ENCODE measurements around the gene RPL27A. TPM values are rescaled to one million over a fixed set of nuclear protein-coding genes. Genes with fewer than 3 reads are reported as not detected.

The RPL27A gene
- total RNA-seq, 1 donor from 2014 or later, result 710 TPM

GRCh38 chr11:8693010-8693551 lies 10.5 kb downstream of the RPL27A start:
- ATAC-seq (no peak), DNase-seq (ENCODE audit: low spot score) (peak; percentile 23)
- intact Hi-C loops (cut with DNase I), result no loop called here

GRCh38 chr11:8693555-8693954 lies 11.0 kb downstream of the RPL27A start:
- ATAC-seq, result no peak
- peak; percentile 36 for DNase-seq (ENCODE audit: low spot score)
- intact Hi-C loops (cut with DNase I), result no loop called here

GRCh38 chr11:8694137-8694536 lies 11.5 kb downstream of the RPL27A start:
- no peak for ATAC-seq
- intact Hi-C loops (cut with DNase I), result no loop called here
- DNase-seq (ENCODE audit: low spot score), result peak; percentile 18

GRCh38 chr11:8697054-8697453 lies 14.5 kb downstream of the RPL27A start:
- ATAC-seq (no peak), DNase-seq (ENCODE audit: low spot score) (peak; percentile 10)
- intact Hi-C loops (cut with DNase I), result no loop called here

- DNase-seq (ENCODE audit: low spot score) (peak; percentile 40), ATAC-seq (no peak)
- intact Hi-C loops (cut with DNase I), result no loop called here
Measured at GRCh38 chr11:8698379-8698851, 15.8 kb downstream of the RPL27A start.

GRCh38 chr11:8698917-8699441 lies 16.4 kb downstream of the RPL27A start:
- DNase-seq (ENCODE audit: low spot score) (peak; percentile 55), ATAC-seq (no peak)
- intact Hi-C loops (cut with DNase I), result no loop called here

- DNase-seq (ENCODE audit: low spot score) (peak; percentile 76), ATAC-seq (peak; percentile 88)
- intact Hi-C loops (cut with DNase I), result no loop called here
Measured at GRCh38 chr11:8699903-8700302, 17.3 kb downstream of the RPL27A start.

- intact Hi-C loops (cut with DNase I), result no loop called here
- ATAC-seq (no peak), DNase-seq (ENCODE audit: low spot score) (no peak)
Measured at GRCh38 chr11:8701891-8702597, 19.5 kb downstream of the RPL27A start.

GRCh38 chr11:8702598-8702915 lies 20.0 kb downstream of the RPL27A start:
- DNase-seq (ENCODE audit: low spot score), result no peak
- no peak for ATAC-seq
- intact Hi-C loops (cut with DNase I), result no loop called here

- intact Hi-C loops (cut with DNase I), result no loop called here
- DNase-seq (ENCODE audit: low spot score) (no peak), ATAC-seq (no peak)
Measured at GRCh38 chr11:8704136-8704535, 21.5 kb downstream of the RPL27A start.

- intact Hi-C loops (cut with DNase I), result no loop called here
- ATAC-seq, result no peak
Measured at GRCh38 chr11:8705146-8705545, 22.6 kb downstream of the RPL27A start.

GRCh38 chr11:8706673-8707432 lies 24.3 kb downstream of the RPL27A start:
- intact Hi-C loops (cut with DNase I), result no loop called here
- DNase-seq (ENCODE audit: low spot score), result no peak
- ATAC-seq, result no peak

More at GRCh38 chr11:8705146-8705545, 22.6 kb downstream of the RPL27A start:
- no peak for DNase-seq (ENCODE audit: low spot score)

- intact Hi-C loops (cut with DNase I), result no loop called here
- DNase-seq (ENCODE audit: low spot score) (peak; percentile 76), ATAC-seq (peak; percentile 3)
Measured at GRCh38 chr11:8707541-8708191, 25.1 kb downstream of the RPL27A start.

- peak; percentile 94 for ATAC-seq
- intact Hi-C loops (cut with DNase I), result no loop called here
Measured at GRCh38 chr11:8709002-8709672, 26.5 kb downstream of the RPL27A start.

GRCh38 chr11:8709777-8710176 lies 27.2 kb downstream of the RPL27A start:
- intact Hi-C loops (cut with DNase I), result no loop called here
- DNase-seq (ENCODE audit: low spot score), result no peak
- ATAC-seq, result no peak

More at GRCh38 chr11:8709002-8709672, 26.5 kb downstream of the RPL27A start:
- DNase-seq (ENCODE audit: low spot score), result peak; percentile 95

GRCh38 chr11:8711895-8712442 lies 29.4 kb downstream of the RPL27A start:
- intact Hi-C loops (cut with DNase I), result no loop called here
- DNase-seq (ENCODE audit: low spot score) (no peak), ATAC-seq (no peak)

- intact Hi-C loops (cut with DNase I), result no loop called here
- no peak for ATAC-seq
- DNase-seq (ENCODE audit: low spot score), result no peak
Measured at GRCh38 chr11:8712506-8712905, 29.9 kb downstream of the RPL27A start.

GRCh38 chr11:8713760-8714454 lies 31.3 kb downstream of the RPL27A start:
- DNase-seq (ENCODE audit: low spot score), result no peak
- intact Hi-C loops (cut with DNase I), result no loop called here
- no peak for ATAC-seq

Data from sciatic nerve (tissue), 2 donors.